CD8-positive, alpha-beta memory T cell (primary cell): Measurements from ENCODE around the gene TTC28. TPM values are rescaled to one million over a fixed set of nuclear protein-coding genes. Genes with fewer than 3 reads are reported as not detected.
"Not testable (repeated sequence)": the region's sequence is repeated elsewhere in the genome, so short reads cannot be mapped to it uniquely, and the experiment has no call there.

Experiments
- CTCF ChIA-PET: fragments of 350-600 bp; sonication (Branson Sonifier 250); formaldehyde crosslinking; loops from one replicate; lab custom pipeline; 2021; ENCODE audit warnings: antibody characterized with exemption; lab: Charles Lee
- POLR2A ChIA-PET: fragments of 350-600 bp; sonication (Branson Sonifier 250); formaldehyde crosslinking; loops from one replicate; lab custom pipeline; 2021; ENCODE audit warnings: antibody characterized with exemption; lab: Charles Lee
- DNase-seq, 5 donors: peaks; one replicate each; pipeline versions ENCODE4 v3.0.0 to v3.0.0-alpha.2; 2020 to 2022; ENCODE audit warnings: mixed read lengths in 1 of 5
- H3K27ac ChIP-seq: one replicate; pipeline ENCODE4 v1.7.0; 2013; ENCODE audit warnings: low read depth, mild to moderate bottlenecking, low read length, moderate library complexity
- H3K27me3 ChIP-seq: 2 replicates; pipeline ENCODE4 v1.7.0; 2013; ENCODE audit warnings: low read length, mild to moderate bottlenecking; ENCODE audit not compliant: insufficient read depth, poor library complexity, severe bottlenecking
- H3K36me3 ChIP-seq: 2 replicates; pipeline ENCODE4 v1.7.0; 2013; ENCODE audit warnings: mild to moderate bottlenecking, low read length, moderate library complexity; ENCODE audit not compliant: insufficient read depth
- H3K4me1 ChIP-seq: 2 replicates; pipeline ENCODE4 v1.7.0; 2013; ENCODE audit warnings: mild to moderate bottlenecking, low read length, moderate library complexity; ENCODE audit not compliant: insufficient read depth
- H3K4me3 ChIP-seq: 2 replicates; pipeline ENCODE4 v1.7.0; 2013; ENCODE audit warnings: mild to moderate bottlenecking, low read length
- H3K9me3 ChIP-seq: 2 replicates; pipeline ENCODE4 v1.7.0; 2013; ENCODE audit warnings: mild to moderate bottlenecking, low read length
- H3K27ac Mint-ChIP-seq, 8 donors: one replicate each; pipeline ENCODE4 v1.8.0; 2020 to 2021; ENCODE audit warnings: mixed read lengths in 8 of 8, mild to moderate bottlenecking in 6 of 8, inconsistent platforms in 3 of 8, moderate library complexity in 3 of 8
- H3K27me3 Mint-ChIP-seq, 2 donors: one replicate each; pipeline ENCODE4 v1.8.0; 2020 to 2021; ENCODE audit warnings: mixed read lengths in 2 of 2, mild to moderate bottlenecking in 1 of 2, moderate library complexity in 1 of 2
- H3K36me3 Mint-ChIP-seq, 3 donors: one replicate each; pipeline ENCODE4 v1.8.0; 2020 to 2021; ENCODE audit warnings: mixed read lengths in 3 of 3, inconsistent platforms in 1 of 3, mild to moderate bottlenecking in 1 of 3
- H3K4me1 Mint-ChIP-seq, 3 donors: one replicate each; pipeline ENCODE4 v1.8.0; 2020 to 2021; ENCODE audit warnings: mixed read lengths in 3 of 3, inconsistent platforms in 1 of 3, mild to moderate bottlenecking in 1 of 3
- H3K4me3 Mint-ChIP-seq, 7 donors: one replicate each; pipeline ENCODE4 v1.8.0; 2020 to 2021; ENCODE audit warnings: mixed read lengths in 7 of 7, mild to moderate bottlenecking in 6 of 7, moderate library complexity in 4 of 7, inconsistent platforms in 2 of 7
- H3K9me3 Mint-ChIP-seq, 5 donors: one replicate each; pipeline ENCODE4 v1.8.0; 2020 to 2022; ENCODE audit warnings: mixed read lengths in 5 of 5, mild to moderate bottlenecking in 3 of 5, moderate library complexity in 2 of 5, inconsistent platforms in 1 of 5
- polyA plus RNA-seq: library from polyadenylated mRNA; unstranded; fragments of 300-500 nt; fragmentation: Illumina TruSeq; gene quantifications from one replicate; pipeline ENCODE4 v1.2.3, GENCODE V29; 2021
- total RNA-seq, 2 experiments: library from RNA; stranded (reverse); gene quantifications; one replicate each; pipeline ENCODE4 v1.2.3, GENCODE V29; 2021

The TTC28 gene
- total and polyA plus RNA-seq, 3 experiments from 2014 or later = 0.24 to 0.60 (median 0.51) TPM

- H3K27me3 Mint-ChIP-seq = peaks cover 1 to 15% of the 10 kb centered on the region in 2 donors
- H3K36me3 Mint-ChIP-seq = no peaks in the 10 kb centered on the region
- CTCF ChIA-PET = no interaction called here
Observed at GRCh38 chr22:28172892-28173670, 506.6 kb downstream of the TTC28 start.

GRCh38 chr22:28171712-28172111, 507.9 kb downstream of the TTC28 start:
- H3K36me3 Mint-ChIP-seq = no peaks in the 10 kb centered on the region
- Histone ChIP-seq H3K27me3 (no peaks in the 10 kb centered on the region), H3K9me3 (no peaks in the 10 kb centered on the region), H3K4me3 (no peak overlapping the region), H3K4me1 (no peaks in the 10 kb centered on the region), H3K27ac (no peak overlapping the region), H3K36me3 (no peaks in the 10 kb centered on the region)
- DNase-seq = no peak
- no peak overlapping the region for H3K4me3 Mint-ChIP-seq
- H3K27me3 Mint-ChIP-seq = peaks cover 1 to 15% of the 10 kb centered on the region in 2 donors
- CTCF ChIA-PET = no interaction called here
- POLR2A ChIA-PET = no interaction called here
- H3K27ac Mint-ChIP-seq = no peak overlapping the region
- H3K4me1 Mint-ChIP-seq = no peaks in the 10 kb centered on the region
- peaks cover 0 to 19% (median 4%) of the 10 kb centered on the region in 5 donors for H3K9me3 Mint-ChIP-seq

More at GRCh38 chr22:28172892-28173670, 506.6 kb downstream of the TTC28 start:
- no peak for DNase-seq
- Histone ChIP-seq H3K27ac (no peak overlapping the region), H3K9me3 (no peaks in the 10 kb centered on the region), H3K4me1 (no peaks in the 10 kb centered on the region), H3K4me3 (no peak overlapping the region), H3K36me3 (no peaks in the 10 kb centered on the region), H3K27me3 (no peaks in the 10 kb centered on the region)
- H3K9me3 Mint-ChIP-seq = peaks cover 0 to 8% (median 1%) of the 10 kb centered on the region in 5 donors
- no peaks in the 10 kb centered on the region for H3K4me1 Mint-ChIP-seq
- no peak overlapping the region for H3K27ac Mint-ChIP-seq
- POLR2A ChIA-PET = no interaction called here
- H3K4me3 Mint-ChIP-seq = no peak overlapping the region

DNA sequence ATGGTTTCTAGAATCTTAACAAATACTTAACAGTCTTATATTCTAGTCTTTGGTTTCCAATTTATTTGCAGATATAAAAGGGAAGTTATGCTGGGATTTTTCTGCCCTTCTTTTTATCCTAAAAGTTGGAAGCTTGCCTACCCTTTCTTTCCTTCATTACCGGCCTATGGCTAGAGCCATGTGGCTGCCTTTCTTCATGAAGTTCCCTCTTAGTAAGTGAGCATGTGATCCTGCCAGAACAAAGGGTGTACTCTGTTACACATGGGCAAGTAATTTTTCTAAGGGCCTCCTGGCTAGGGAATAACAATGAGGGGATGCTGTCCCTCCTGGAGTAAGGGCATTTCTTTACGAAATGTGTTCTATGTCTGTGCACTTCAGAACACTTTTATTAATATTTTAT, 508.5 kb downstream of the TTC28 start:
- H3K27ac Mint-ChIP-seq = no peak overlapping the region
- H3K4me3 Mint-ChIP-seq = no peak overlapping the region
- ChIA-PET POLR2A (no interaction called here), CTCF (no interaction called here)
- Histone ChIP-seq H3K4me1 (no peaks in the 10 kb centered on the region), H3K9me3 (no peaks in the 10 kb centered on the region), H3K27ac (no peak overlapping the region), H3K27me3 (no peaks in the 10 kb centered on the region), H3K4me3 (no peak overlapping the region), H3K36me3 (no peaks in the 10 kb centered on the region)
- H3K36me3 Mint-ChIP-seq = no peaks in the 10 kb centered on the region
- H3K9me3 Mint-ChIP-seq = peaks cover 0 to 24% (median 4%) of the 10 kb centered on the region in 5 donors
- H3K27me3 Mint-ChIP-seq = peaks cover 1 to 15% of the 10 kb centered on the region in 2 donors
- DNase-seq = no peak
- H3K4me1 Mint-ChIP-seq = no peaks in the 10 kb centered on the region

- H3K27ac Mint-ChIP-seq, H3K4me3 Mint-ChIP-seq, POLR2A ChIA-PET, H3K4me1 ChIP-seq, H3K4me3 ChIP-seq, H3K27ac ChIP-seq, DNase-seq, H3K36me3 ChIP-seq, H3K36me3 Mint-ChIP-seq, H3K9me3 ChIP-seq, H3K4me1 Mint-ChIP-seq, H3K27me3 ChIP-seq, CTCF ChIA-PET: not testable (repeated sequence)
- Mint-ChIP-seq H3K27me3 (peaks cover 6 to 11% of the 10 kb centered on the region in 2 donors), H3K9me3 (peaks cover 0 to 27% (median 4%) of the 10 kb centered on the region in 5 donors)
Observed at GRCh38 chr22:28169314-28169713, 510.3 kb downstream of the TTC28 start.

DNA sequence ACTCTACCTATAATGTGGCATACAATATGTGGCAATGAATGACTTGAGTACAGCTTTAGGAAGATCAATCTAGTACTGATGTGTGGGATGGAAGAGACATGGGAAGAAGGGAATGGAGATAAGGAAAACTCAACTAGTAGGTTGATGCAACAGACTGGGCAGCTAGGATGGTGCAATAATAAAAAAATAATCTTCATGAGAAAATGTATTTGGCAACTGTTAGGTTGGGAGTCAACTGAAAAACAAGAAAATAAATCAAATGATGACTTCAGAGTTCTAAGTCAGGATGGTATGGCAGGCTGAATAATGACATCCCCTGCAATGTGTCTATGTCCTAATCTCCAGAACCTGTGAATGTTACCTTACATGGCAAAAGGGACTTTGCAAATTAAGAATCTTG, 523.8 kb downstream of the TTC28 start:
- Mint-ChIP-seq H3K4me3 (no peak overlapping the region), H3K4me1 (no peaks in the 10 kb centered on the region), H3K9me3 (peaks cover 0 to 15% (median 3%) of the 10 kb centered on the region in 5 donors), H3K27me3 (peaks cover 8 to 37% of the 10 kb centered on the region in 2 donors), H3K36me3 (peaks cover 0 to 7% (median 2%) of the 10 kb centered on the region in 3 donors), H3K27ac (no peak overlapping the region)
- CTCF ChIA-PET = no interaction called here
- H3K4me3 ChIP-seq = no peak overlapping the region
- no peaks in the 10 kb centered on the region for H3K4me1 ChIP-seq
- POLR2A ChIA-PET = no interaction called here
- H3K27ac ChIP-seq = no peak overlapping the region
- no peaks in the 10 kb centered on the region for H3K9me3 ChIP-seq
- H3K36me3 ChIP-seq = no peaks in the 10 kb centered on the region
- no peaks in the 10 kb centered on the region for H3K27me3 ChIP-seq
- DNase-seq = no peak

GRCh38 chr22:28154861-28155260, 524.8 kb downstream of the TTC28 start:
- H3K4me3 Mint-ChIP-seq = no peak overlapping the region
- H3K27ac Mint-ChIP-seq = no peak overlapping the region
- H3K4me1 ChIP-seq = no peaks in the 10 kb centered on the region
- peaks cover 8 to 37% of the 10 kb centered on the region in 2 donors for H3K27me3 Mint-ChIP-seq
- H3K36me3 Mint-ChIP-seq = peaks cover 0 to 7% (median 2%) of the 10 kb centered on the region in 3 donors
- no peak for DNase-seq
- no peaks in the 10 kb centered on the region for H3K36me3 ChIP-seq
- H3K27ac ChIP-seq = no peak overlapping the region
- peaks cover 0 to 14% (median 3%) of the 10 kb centered on the region in 5 donors for H3K9me3 Mint-ChIP-seq
- POLR2A ChIA-PET = no interaction called here
- CTCF ChIA-PET = no interaction called here
- no peaks in the 10 kb centered on the region for H3K4me1 Mint-ChIP-seq
- no peaks in the 10 kb centered on the region for H3K9me3 ChIP-seq
- no peak overlapping the region for H3K4me3 ChIP-seq
- H3K27me3 ChIP-seq = no peaks in the 10 kb centered on the region

GRCh38 chr22:28151151-28151816, 528.4 kb downstream of the TTC28 start:
- peaks cover 0 to 2% (median 0%) of the 10 kb centered on the region in 3 donors for H3K36me3 Mint-ChIP-seq
- Histone ChIP-seq H3K27me3 (no peaks in the 10 kb centered on the region), H3K4me3 (no peak overlapping the region), H3K4me1 (no peaks in the 10 kb centered on the region), H3K9me3 (no peaks in the 10 kb centered on the region), H3K36me3 (no peaks in the 10 kb centered on the region), H3K27ac (no peak overlapping the region)
- no peaks in the 10 kb centered on the region for H3K4me1 Mint-ChIP-seq
- H3K27ac Mint-ChIP-seq = no peak overlapping the region
- ChIA-PET CTCF (no interaction called here), POLR2A (no interaction called here)
- no peaks in the 10 kb centered on the region for H3K9me3 Mint-ChIP-seq
- DNase-seq = no peak
- peaks cover 12 to 17% of the 10 kb centered on the region in 2 donors for H3K27me3 Mint-ChIP-seq
- H3K4me3 Mint-ChIP-seq = no peak overlapping the region

DNA sequence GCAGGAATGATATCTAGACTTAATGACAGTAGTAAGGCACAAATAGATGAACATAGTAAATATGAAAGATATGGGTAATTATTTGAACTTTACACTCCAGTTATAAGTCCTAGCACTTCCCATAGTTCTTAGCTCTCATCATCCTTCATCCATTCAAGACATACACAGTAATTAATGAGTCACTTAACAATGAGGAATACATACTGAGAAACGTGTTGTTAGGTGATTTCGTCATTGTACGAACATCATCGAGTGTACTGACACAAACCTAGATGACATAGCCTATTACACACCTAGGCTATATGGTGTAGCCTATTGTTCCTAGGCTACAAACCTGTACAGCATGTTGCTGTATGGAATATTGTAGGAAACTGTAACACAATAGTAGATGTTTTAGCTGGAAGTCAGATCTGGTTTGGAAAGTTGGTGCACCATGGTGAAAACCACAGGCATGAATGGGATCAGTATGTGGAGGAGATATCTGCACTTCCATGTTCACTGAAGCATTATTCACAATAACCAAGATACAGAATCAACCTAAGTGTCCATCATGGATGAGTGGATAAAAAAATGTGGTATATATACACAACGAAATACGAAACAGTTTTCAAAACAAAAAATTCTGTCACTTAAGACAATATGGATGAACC, 530.7 kb downstream of the TTC28 start:
- no peaks in the 10 kb centered on the region for H3K36me3 Mint-ChIP-seq
- H3K4me3 Mint-ChIP-seq = no peak overlapping the region
- Histone ChIP-seq H3K27ac (no peak overlapping the region), H3K36me3 (no peaks in the 10 kb centered on the region), H3K4me1 (no peaks in the 10 kb centered on the region), H3K27me3 (no peaks in the 10 kb centered on the region), H3K9me3 (no peaks in the 10 kb centered on the region), H3K4me3 (no peak overlapping the region)
- CTCF ChIA-PET = no interaction called here
- H3K9me3 Mint-ChIP-seq = no peaks in the 10 kb centered on the region
- POLR2A ChIA-PET = interaction anchor here (0.6 kb wide), 1 partner anchor 1368 kb away, joined by 3 read pairs; no protein-coding TSS in a partner anchor
- no peak for DNase-seq
- H3K27me3 Mint-ChIP-seq = peaks cover 4 to 6% of the 10 kb centered on the region in 2 donors
- no peaks in the 10 kb centered on the region for H3K4me1 Mint-ChIP-seq
- no peak overlapping the region for H3K27ac Mint-ChIP-seq
